CD4-positive, alpha-beta memory T cell (primary cell): Measurements from ENCODE around the gene COL16A1. TPM values are rescaled to one million over a fixed set of nuclear protein-coding genes. Genes with fewer than 3 reads are reported as not detected.

ENCODE experiments used
- CTCF ChIA-PET: fragments of 350-600 bp; sonication (Branson Sonifier 250); formaldehyde crosslinking; loops from one replicate; lab custom pipeline; 2021; ENCODE audit warnings: inconsistent platforms; ENCODE audit not compliant: partially characterized antibody; lab: Charles Lee
- POLR2A ChIA-PET: fragments of 350-600 bp; sonication (Branson Sonifier 250); formaldehyde crosslinking; loops from one replicate; lab custom pipeline; 2021; ENCODE audit not compliant: partially characterized antibody; lab: Charles Lee
- DNase-seq, 5 donors: peaks; one replicate each; pipeline versions ENCODE4 v3.0.0 to v3.0.0-alpha.2; 2020 to 2022; ENCODE audit warnings: mixed read lengths in 1 of 5
- H3K27ac ChIP-seq: one replicate; pipeline ENCODE4 v1.7.0; 2013; ENCODE audit warnings: low read depth, low read length
- H3K27me3 ChIP-seq: 2 replicates; pipeline ENCODE4 v1.7.0; 2013; ENCODE audit warnings: mild to moderate bottlenecking, low read length, moderate library complexity; ENCODE audit not compliant: insufficient read depth
- H3K36me3 ChIP-seq: 2 replicates; pipeline ENCODE4 v1.7.0; 2013; ENCODE audit warnings: mild to moderate bottlenecking, low read length, moderate library complexity; ENCODE audit not compliant: insufficient read depth
- H3K4me1 ChIP-seq: 2 replicates; pipeline ENCODE4 v1.7.0; 2013; ENCODE audit warnings: mild to moderate bottlenecking, low read length, moderate library complexity; ENCODE audit not compliant: insufficient read depth
- H3K4me3 ChIP-seq, 2 donors: one replicate each; pipeline ENCODE4 v1.7.0; 2013; ENCODE audit warnings: low read length in 2 of 2, mild to moderate bottlenecking in 1 of 2
- H3K9me3 ChIP-seq, 2 donors: one replicate each; pipeline ENCODE4 v1.7.0; 2013; ENCODE audit warnings: low read length in 2 of 2, control low read depth in 1 of 2; ENCODE audit not compliant: control insufficient read depth in 1 of 2
- H3K27ac Mint-ChIP-seq, 7 donors: one replicate each; pipeline ENCODE4 v1.8.0; 2020 to 2021; ENCODE audit warnings: mixed read lengths in 7 of 7, mild to moderate bottlenecking in 6 of 7, inconsistent platforms in 3 of 7, moderate library complexity in 3 of 7
- H3K27me3 Mint-ChIP-seq, 2 donors: one replicate each; pipeline ENCODE4 v1.8.0; 2020 to 2021; ENCODE audit warnings: mixed read lengths in 2 of 2
- H3K36me3 Mint-ChIP-seq, 2 donors: one replicate each; pipeline ENCODE4 v1.8.0; 2020 to 2021; ENCODE audit warnings: mixed read lengths in 2 of 2, inconsistent platforms in 1 of 2, mild to moderate bottlenecking in 1 of 2
- H3K4me1 Mint-ChIP-seq, 4 donors: one replicate each; pipeline ENCODE4 v1.8.0; 2020 to 2021; ENCODE audit warnings: mixed read lengths in 4 of 4, mild to moderate bottlenecking in 1 of 4
- H3K4me3 Mint-ChIP-seq, 8 donors: one replicate each; pipeline ENCODE4 v1.8.0; 2020 to 2021; ENCODE audit warnings: mixed read lengths in 8 of 8, mild to moderate bottlenecking in 7 of 8, moderate library complexity in 6 of 8, inconsistent platforms in 3 of 8
- H3K9me3 Mint-ChIP-seq, 8 donors: one replicate each; pipeline ENCODE4 v1.8.0; 2020 to 2021; ENCODE audit warnings: mixed read lengths in 8 of 8, mild to moderate bottlenecking in 5 of 8, inconsistent platforms in 3 of 8, moderate library complexity in 1 of 8
- intact Hi-C: fragments of 100-400 bp; cut with micrococcal nuclease; formaldehyde crosslinking; loops from one replicate; pipeline ENCODE4 v1.15.1; 2023
- polyA plus RNA-seq, 2 donors: library from polyadenylated mRNA; unstranded; fragments of 300-500 nt; fragmentation: Illumina TruSeq; gene quantifications; one replicate each; pipeline ENCODE4 v1.2.3, GENCODE V29; 2021
- total RNA-seq, 2 experiments: library from RNA; stranded (reverse); gene quantifications; one replicate each; pipeline ENCODE4 v1.2.3, GENCODE V29; 2021

Gene COL16A1
- total and polyA plus RNA-seq, 4 experiments from 2014 or later: not detected

DNA sequence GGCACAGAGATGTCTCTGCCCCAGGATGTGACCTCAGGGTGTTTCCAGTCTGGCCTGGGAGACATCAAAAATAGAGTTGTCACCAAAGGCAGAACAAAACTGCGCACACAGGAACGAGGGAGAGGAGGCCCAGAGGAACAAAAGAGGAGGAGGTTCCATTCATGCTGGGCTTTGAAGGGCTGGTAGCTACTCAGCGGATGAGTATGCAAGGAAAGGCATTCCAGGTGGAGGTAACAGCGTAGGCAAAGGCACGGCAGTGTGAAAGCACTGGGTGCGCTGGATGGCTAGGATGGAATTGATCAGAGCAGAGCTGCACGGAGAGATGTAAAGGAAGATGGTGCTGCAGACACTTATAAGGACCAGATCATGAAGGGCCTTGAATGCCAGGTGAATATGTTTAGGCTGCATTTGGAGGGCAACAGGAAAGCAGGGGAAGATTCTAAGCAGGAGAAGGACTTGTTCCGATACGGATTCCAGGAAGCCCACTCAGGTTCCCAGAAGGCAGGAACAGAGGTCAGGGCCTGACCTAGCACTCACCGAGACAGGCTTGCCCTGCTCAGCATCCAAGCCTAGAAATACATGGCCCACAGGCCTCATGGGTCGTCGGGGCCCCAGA is 6.3 kb downstream of the COL16A1 start:
- Mint-ChIP-seq H3K27ac (peak overlapping the region in 1 of 7 donors; percentile 46), H3K27me3 (no peaks in the 10 kb centered on the region), H3K4me3 (peak overlapping the region in 2 of 8 donors; percentile 20 to 43), H3K4me1 (peaks cover 16 to 42% (median 28%) of the 10 kb centered on the region in 4 donors), H3K36me3 (no peaks in the 10 kb centered on the region), H3K9me3 (no peaks in the 10 kb centered on the region)
- ChIA-PET POLR2A (no interaction called here), CTCF (no interaction called here)
- Histone ChIP-seq H3K27me3 (no peaks in the 10 kb centered on the region), H3K4me3 (no peak overlapping the region), H3K27ac (no peak overlapping the region), H3K9me3 (no peaks in the 10 kb centered on the region), H3K36me3 (no peaks in the 10 kb centered on the region), H3K4me1 (peaks cover 24% of the 10 kb centered on the region)
- DNase-seq: no peak
- intact Hi-C loops: no loop called here

DNA sequence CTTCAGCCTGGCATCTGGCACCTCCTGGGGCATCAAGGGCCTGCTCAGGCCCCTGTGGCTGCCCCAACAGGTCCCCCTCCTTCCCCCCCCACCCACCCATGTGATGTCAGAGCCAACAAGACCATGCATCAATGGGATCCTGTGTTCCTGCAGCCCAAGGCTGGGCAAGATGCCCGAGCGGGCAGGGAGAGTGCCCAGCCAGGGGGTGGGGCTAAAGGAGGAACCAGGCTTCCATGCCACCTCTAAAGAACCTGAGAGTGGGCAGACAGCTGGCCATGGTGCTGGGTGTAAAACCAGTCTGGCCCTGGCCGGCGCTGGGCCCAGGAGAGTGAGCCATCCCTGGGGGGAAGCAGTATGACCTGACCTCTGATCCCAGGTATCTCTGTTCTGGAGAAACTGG is 7.6 kb downstream of the COL16A1 start:
- no peak for DNase-seq
- Mint-ChIP-seq H3K27me3 (no peaks in the 10 kb centered on the region), H3K36me3 (no peaks in the 10 kb centered on the region), H3K9me3 (no peaks in the 10 kb centered on the region), H3K4me3 (no peak overlapping the region), H3K4me1 (peaks cover 16 to 39% (median 26%) of the 10 kb centered on the region in 4 donors), H3K27ac (no peak overlapping the region)
- intact Hi-C loops: no loop called here
- Histone ChIP-seq H3K27ac (no peak overlapping the region), H3K9me3 (no peaks in the 10 kb centered on the region), H3K27me3 (no peaks in the 10 kb centered on the region), H3K4me1 (peaks cover 24% of the 10 kb centered on the region), H3K4me3 (no peak overlapping the region), H3K36me3 (no peaks in the 10 kb centered on the region)
- ChIA-PET CTCF (no interaction called here), POLR2A (interaction anchor here (0.9 kb wide), 1 partner anchor 8 kb away, joined by 3 read pairs; the partner anchor contains the start of gene COL16A1)

DNA sequence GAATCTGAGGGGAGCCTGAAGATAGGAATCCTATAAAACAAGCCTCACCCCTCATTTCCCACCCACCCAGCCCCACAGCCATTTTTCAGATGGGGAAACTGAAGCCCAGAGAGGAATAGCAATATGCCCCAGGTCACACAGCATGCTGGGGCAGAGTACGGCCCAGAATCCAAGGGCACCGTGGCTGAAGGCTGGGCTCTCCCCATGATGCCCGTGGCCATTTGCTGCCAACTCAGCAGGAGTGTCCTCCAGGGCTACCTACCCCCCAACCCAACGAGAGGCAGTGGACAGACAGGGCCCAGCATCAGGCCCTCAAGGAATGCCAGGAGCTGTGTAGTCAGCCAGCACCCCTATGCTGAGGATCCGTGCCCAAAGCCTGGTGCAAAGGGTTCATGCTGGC is 8.5 kb downstream of the COL16A1 start:
- Histone ChIP-seq H3K36me3 (no peaks in the 10 kb centered on the region), H3K9me3 (no peaks in the 10 kb centered on the region), H3K4me3 (no peak overlapping the region), H3K27me3 (no peaks in the 10 kb centered on the region), H3K27ac (no peak overlapping the region), H3K4me1 (peaks cover 16% of the 10 kb centered on the region)
- H3K9me3 Mint-ChIP-seq: no peaks in the 10 kb centered on the region
- ChIA-PET CTCF (no interaction called here), POLR2A (interaction anchor here (0.9 kb wide), 1 partner anchor 8 kb away, joined by 3 read pairs; the partner anchor contains the start of gene COL16A1)
- H3K4me1 Mint-ChIP-seq: peaks cover 11 to 30% (median 19%) of the 10 kb centered on the region in 4 donors
- intact Hi-C loops: no loop called here
- no peak overlapping the region for H3K4me3 Mint-ChIP-seq
- H3K36me3 Mint-ChIP-seq: no peaks in the 10 kb centered on the region
- no peak for DNase-seq
- no peak overlapping the region for H3K27ac Mint-ChIP-seq
- no peaks in the 10 kb centered on the region for H3K27me3 Mint-ChIP-seq

DNA sequence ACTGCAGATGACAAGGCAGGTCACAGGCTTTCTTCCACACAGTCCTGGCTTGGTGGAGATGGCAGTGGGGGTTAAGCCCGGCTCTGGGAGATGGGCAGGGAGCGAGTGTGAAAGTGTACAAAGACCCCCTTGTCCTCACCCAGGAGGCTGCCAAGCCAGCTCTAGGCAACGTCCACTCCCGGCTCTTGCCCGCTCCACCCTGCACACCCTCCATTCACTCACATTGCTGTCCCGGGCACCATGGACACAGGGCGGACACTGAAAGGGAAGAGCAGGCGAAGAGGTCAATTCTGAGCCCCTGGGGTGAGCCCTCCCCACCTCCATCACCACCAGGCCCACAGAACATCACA is 8.9 kb downstream of the COL16A1 start:
- Mint-ChIP-seq H3K27me3 (peaks cover 0 to under 1% of the 10 kb centered on the region in 2 donors), H3K4me1 (peaks cover 11 to 26% (median 17%) of the 10 kb centered on the region in 4 donors), H3K9me3 (no peaks in the 10 kb centered on the region), H3K4me3 (no peak overlapping the region), H3K36me3 (no peaks in the 10 kb centered on the region), H3K27ac (no peak overlapping the region)
- ChIA-PET POLR2A (no interaction called here), CTCF (no interaction called here)
- no peak for DNase-seq
- H3K4me1 ChIP-seq: peaks cover 12% of the 10 kb centered on the region
- H3K9me3 ChIP-seq: no peaks in the 10 kb centered on the region
- no peak overlapping the region for H3K4me3 ChIP-seq
- H3K27me3 ChIP-seq: no peaks in the 10 kb centered on the region
- H3K27ac ChIP-seq: no peak overlapping the region
- no peaks in the 10 kb centered on the region for H3K36me3 ChIP-seq
- intact Hi-C loops: no loop called here

DNA sequence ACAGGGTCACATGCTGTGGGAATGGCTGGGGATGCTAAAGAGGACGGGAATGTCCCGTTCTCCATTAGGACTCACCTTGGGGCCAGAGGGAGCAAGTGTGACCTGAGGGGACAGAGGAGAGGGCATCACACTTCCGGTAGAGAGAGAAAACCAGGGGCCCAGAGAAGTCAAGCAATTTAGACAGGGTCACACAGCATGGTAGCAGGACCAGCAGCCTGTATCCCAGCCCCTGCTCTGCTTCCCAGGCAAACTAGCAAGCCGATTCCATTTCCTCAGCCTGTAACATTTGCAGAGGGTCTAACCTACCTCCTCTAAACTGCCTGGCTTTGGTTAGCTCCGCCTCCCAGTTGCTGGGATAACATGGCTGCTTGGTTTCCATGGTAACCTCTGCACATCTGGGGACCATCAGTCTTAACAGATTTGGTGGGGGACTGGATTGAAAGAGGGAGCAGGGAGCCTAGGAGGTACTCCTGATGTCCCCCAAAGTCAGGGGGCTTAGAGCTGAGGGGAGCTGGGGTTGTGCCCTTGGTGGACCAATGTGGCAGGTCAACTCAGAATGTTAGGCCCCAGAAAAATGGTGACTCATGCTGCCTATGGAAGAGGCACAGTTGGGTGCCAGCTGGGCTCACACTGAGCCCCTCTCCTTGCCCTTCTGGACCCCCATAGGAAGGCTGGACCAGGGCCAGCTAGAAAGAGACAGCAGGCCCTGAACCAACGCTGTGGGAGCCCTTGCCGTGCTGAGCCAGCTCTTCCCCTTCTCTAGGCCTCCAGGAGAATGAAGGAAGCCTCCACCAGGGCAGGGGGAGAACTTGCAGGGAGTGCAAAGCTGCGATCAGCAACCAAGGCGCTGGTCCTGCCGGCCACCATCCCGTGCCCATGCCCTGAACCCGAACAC is 9.5 kb downstream of the COL16A1 start:
- Mint-ChIP-seq H3K4me1 (peaks cover 6 to 20% (median 12%) of the 10 kb centered on the region in 4 donors), H3K27ac (peak overlapping the region in 1 of 7 donors; percentile 22), H3K36me3 (no peaks in the 10 kb centered on the region), H3K4me3 (no peak overlapping the region), H3K9me3 (no peaks in the 10 kb centered on the region), H3K27me3 (peaks cover 0 to 1% of the 10 kb centered on the region in 2 donors)
- CTCF ChIA-PET: no interaction called here
- intact Hi-C loops: no loop called here
- POLR2A ChIA-PET: no interaction called here
- peaks cover 6% of the 10 kb centered on the region for H3K4me1 ChIP-seq
- H3K36me3 ChIP-seq: no peaks in the 10 kb centered on the region
- no peak overlapping the region for H3K4me3 ChIP-seq
- DNase-seq: no peak
- H3K27ac ChIP-seq: no peak overlapping the region
- no peaks in the 10 kb centered on the region for H3K27me3 ChIP-seq
- no peaks in the 10 kb centered on the region for H3K9me3 ChIP-seq

DNA sequence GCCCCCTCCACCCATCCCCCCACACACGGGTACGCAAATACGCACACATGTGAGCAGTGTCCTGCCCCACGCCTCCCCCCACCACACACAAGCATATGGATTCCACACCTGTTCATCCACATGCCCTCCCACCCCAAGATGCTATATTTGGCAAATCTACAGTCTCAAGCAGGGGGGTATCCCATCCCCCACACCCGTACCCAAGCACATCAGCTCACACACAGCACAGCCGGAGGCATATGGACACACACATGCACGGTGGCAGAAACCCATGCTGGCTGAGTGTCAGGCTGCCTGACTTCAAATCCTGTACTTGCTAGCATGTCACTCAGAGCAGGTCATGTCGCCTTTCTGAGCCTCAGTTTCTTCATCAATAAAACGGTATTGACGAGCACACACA is 10.6 kb downstream of the COL16A1 start:
- Mint-ChIP-seq H3K9me3 (no peaks in the 10 kb centered on the region), H3K27me3 (peaks cover 3 to 7% of the 10 kb centered on the region in 2 donors), H3K27ac (peak overlapping the region in 1 of 7 donors; percentile 22), H3K4me3 (no peak overlapping the region), H3K4me1 (peaks cover 0 to 10% (median 6%) of the 10 kb centered on the region in 4 donors), H3K36me3 (no peaks in the 10 kb centered on the region)
- H3K9me3 ChIP-seq: no peaks in the 10 kb centered on the region
- no peak overlapping the region for H3K27ac ChIP-seq
- ChIA-PET POLR2A (no interaction called here), CTCF (no interaction called here)
- intact Hi-C loops: no loop called here
- no peaks in the 10 kb centered on the region for H3K36me3 ChIP-seq
- H3K4me1 ChIP-seq: no peaks in the 10 kb centered on the region
- H3K27me3 ChIP-seq: no peaks in the 10 kb centered on the region
- DNase-seq: no peak
- H3K4me3 ChIP-seq: no peak overlapping the region

DNA sequence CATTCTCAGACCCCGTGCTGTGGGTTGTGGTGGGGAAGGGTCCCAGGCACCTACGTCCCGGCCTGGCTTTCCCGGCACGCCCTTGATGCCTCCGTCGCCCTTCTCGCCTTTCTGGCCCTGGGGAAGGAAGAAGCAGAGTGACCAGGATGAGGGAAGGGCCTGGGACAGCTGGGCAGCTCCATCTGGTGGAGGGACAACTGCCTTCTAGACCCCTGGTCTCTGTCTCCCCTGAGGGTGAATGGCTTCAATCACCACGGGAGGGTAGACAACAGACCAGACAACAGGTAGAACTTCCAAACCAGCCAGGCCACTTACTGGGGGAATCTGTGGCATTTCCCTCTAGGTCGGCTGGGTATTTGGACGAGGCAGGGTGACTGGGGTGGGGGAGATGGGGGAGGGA is 11.9 kb downstream of the COL16A1 start:
- no peaks in the 10 kb centered on the region for H3K4me1 Mint-ChIP-seq
- Histone ChIP-seq H3K4me3 (no peak overlapping the region), H3K9me3 (no peaks in the 10 kb centered on the region), H3K4me1 (no peaks in the 10 kb centered on the region), H3K36me3 (no peaks in the 10 kb centered on the region), H3K27ac (no peak overlapping the region), H3K27me3 (no peaks in the 10 kb centered on the region)
- ChIA-PET POLR2A (no interaction called here), CTCF (no interaction called here)
- H3K27me3 Mint-ChIP-seq: peaks cover 4 to 8% of the 10 kb centered on the region in 2 donors
- DNase-seq: no peak
- intact Hi-C loops: no loop called here
- no peaks in the 10 kb centered on the region for H3K9me3 Mint-ChIP-seq
- no peaks in the 10 kb centered on the region for H3K36me3 Mint-ChIP-seq
- H3K4me3 Mint-ChIP-seq: no peak overlapping the region
- no peak overlapping the region for H3K27ac Mint-ChIP-seq
